Ureter (tissue), 1 donor: ENCODE measurements around the gene ILK. TPM values are rescaled to one million over a fixed set of nuclear protein-coding genes. Genes with fewer than 3 reads are reported as not detected.

ENCODE experiments used
- DNase-seq: peaks from one replicate; pipeline ENCODE4 v3.0.0-alpha.2; 2020; ENCODE audit warnings: low spot score
- total RNA-seq: library from RNA; stranded (reverse); gene quantifications from one replicate; pipeline ENCODE4 v1.2.4, GENCODE V29; 2023
- donor health status: DM: yes; HTN: yes; CAD: no.

ILK gene
- total RNA-seq: 192 TPM

- peak; percentile 94 for DNase-seq
Observed at GRCh38 chr11:6603287-6604080, at the start of gene ILK, which contains the start of gene RRP8. Gene ILK, plus strand, starts transcription at chr11:6603774. Its CDS starts 498 bp downstream, at chr11:6604272. Gene RRP8, minus strand, starts transcription at chr11:6603616. Its CDS starts 114 bp downstream, at chr11:6603502.

GRCh38 chr11:6554828-6555706 lies 48.5 kb upstream of the ILK start:
- DNase-seq: no peak

GRCh38 chr11:6556139-6556949 lies 47.2 kb upstream of the ILK start:
- DNase-seq: no peak

- no peak for DNase-seq
Observed at GRCh38 chr11:6557063-6557462, 46.5 kb upstream of the ILK start.

GRCh38 chr11:6557761-6558674 lies 45.6 kb upstream of the ILK start:
- no peak for DNase-seq

- DNase-seq: no peak
Observed at GRCh38 chr11:6559369-6559768, 44.2 kb upstream of the ILK start.

GRCh38 chr11:6561288-6561687 lies 42.3 kb upstream of the ILK start:
- no peak for DNase-seq

GRCh38 chr11:6563121-6563619 lies 40.4 kb upstream of the ILK start:
- DNase-seq: no peak

GRCh38 chr11:6563667-6564066 lies 39.9 kb upstream of the ILK start:
- no peak for DNase-seq

GRCh38 chr11:6565325-6565724 lies 38.2 kb upstream of the ILK start:
- DNase-seq: no peak

- DNase-seq: no peak
Observed at GRCh38 chr11:6565988-6566703, 37.4 kb upstream of the ILK start.

GRCh38 chr11:6566704-6567370 lies 36.7 kb upstream of the ILK start:
- DNase-seq: no peak

GRCh38 chr11:6567371-6567745 lies 36.2 kb upstream of the ILK start:
- DNase-seq: no peak

- DNase-seq: no peak
Observed at GRCh38 chr11:6568191-6568918, 35.2 kb upstream of the ILK start.

- DNase-seq: no peak
Observed at GRCh38 chr11:6569706-6570105, 33.9 kb upstream of the ILK start.

GRCh38 chr11:6570691-6571427 lies 32.7 kb upstream of the ILK start:
- no peak for DNase-seq

- no peak for DNase-seq
Observed at GRCh38 chr11:6571434-6572008, 32.1 kb upstream of the ILK start.

GRCh38 chr11:6572215-6572614 lies 31.4 kb upstream of the ILK start:
- DNase-seq: no peak
